ENCODE measurements around the gene NCAM1. TPM values are rescaled to one million over a fixed set of nuclear protein-coding genes. Genes with fewer than 3 reads are reported as not detected.

The NCAM1 gene
- total and polyA plus RNA-seq, 8 donors = 1.2 to 19.6 (median 3.6) TPM

DNA sequence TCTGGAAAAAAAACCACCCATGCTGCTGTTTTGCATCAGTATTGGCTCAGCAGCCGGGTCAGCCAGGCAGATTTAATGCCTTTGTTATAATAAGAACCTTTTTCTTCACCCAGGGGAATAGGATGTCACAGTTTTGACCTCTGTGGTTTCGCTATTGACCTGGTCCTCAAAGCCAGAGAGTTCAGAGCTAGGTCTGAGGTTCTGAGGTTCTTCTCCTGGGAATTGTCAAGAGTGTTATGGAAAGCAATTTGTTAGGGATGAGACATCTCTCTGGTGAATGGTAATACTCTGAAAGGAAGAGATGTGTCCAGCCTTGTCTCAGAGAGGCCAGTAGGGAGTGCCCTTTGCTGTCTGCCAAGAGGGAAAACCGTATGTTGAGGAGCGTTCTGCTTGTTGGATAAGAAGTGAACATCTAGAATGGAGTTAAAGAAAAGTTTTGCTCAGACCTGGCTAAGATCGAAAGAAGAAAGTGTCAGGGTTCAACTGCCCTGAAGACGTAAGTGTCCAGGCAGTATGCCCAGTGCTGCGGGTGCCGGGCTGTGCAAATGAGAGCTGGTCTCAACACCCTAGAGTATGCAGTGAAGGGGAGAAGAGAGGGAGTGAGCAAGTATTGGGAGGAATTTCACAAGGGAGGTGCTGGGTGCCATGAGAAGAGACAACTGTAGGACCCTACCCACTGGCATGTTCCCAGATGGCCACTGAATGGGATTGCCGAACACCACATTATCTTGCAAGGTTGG, 202.2 kb downstream of the NCAM1 start:
- WGBS, 2 donors = 89% methylated on average over 9 of the region's 9 CpGs
- ATAC-seq (peak in 2 of 4 donors; percentile 9 to 36), DNase-seq (no peak), FAIRE-seq (no peak)
- Histone ChIP-seq H3K27ac (no peak overlapping the region), H3K4me1 (peaks cover 8 to 15% (median 14%) of the 10 kb centered on the region in 3 donors), H3K36me3 (no peaks in the 10 kb centered on the region), H3K4me3 (no peak overlapping the region), H3K27me3 (no peaks in the 10 kb centered on the region), H3K9me3 (no peaks in the 10 kb centered on the region)
- intact Hi-C loops (cut with DNase I) = no loop called here
- TF ChIP-seq, protein P1, sequence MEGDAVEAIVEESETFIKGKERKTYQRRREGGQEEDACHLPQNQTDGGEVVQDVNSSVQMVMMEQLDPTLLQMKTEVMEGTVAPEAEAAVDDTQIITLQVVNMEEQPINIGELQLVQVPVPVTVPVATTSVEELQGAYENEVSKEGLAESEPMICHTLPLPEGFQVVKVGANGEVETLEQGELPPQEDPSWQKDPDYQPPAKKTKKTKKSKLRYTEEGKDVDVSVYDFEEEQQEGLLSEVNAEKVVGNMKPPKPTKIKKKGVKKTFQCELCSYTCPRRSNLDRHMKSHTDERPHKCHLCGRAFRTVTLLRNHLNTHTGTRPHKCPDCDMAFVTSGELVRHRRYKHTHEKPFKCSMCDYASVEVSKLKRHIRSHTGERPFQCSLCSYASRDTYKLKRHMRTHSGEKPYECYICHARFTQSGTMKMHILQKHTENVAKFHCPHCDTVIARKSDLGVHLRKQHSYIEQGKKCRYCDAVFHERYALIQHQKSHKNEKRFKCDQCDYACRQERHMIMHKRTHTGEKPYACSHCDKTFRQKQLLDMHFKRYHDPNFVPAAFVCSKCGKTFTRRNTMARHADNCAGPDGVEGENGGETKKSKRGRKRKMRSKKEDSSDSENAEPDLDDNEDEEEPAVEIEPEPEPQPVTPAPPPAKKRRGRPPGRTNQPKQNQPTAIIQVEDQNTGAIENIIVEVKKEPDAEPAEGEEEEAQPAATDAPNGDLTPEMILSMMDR (IDR thresholded peaks at IDR 0.05) = no peak

DNA sequence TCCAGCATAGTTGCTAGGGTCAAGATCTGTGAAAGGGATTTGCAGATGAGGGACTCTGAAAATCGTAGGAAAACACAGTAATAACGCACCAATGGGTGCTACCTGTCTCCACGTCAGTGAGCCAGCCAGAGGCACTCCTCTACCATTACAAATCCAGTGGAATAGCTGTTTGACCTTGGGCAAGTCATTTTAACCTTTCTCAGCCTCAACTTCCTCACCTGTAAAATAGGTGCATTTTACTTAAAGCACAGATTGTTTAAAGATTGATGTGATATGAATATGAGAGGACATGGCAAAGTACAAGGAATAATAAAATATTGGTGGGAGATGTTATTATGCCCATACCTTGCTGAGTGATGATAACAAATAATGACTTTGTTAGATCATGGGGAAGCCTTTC, 205.1 kb downstream of the NCAM1 start:
- no peak for DNase-seq
- TF ChIP-seq, protein P1 (IDR thresholded peaks at IDR 0.05) = no peak
- no peak for ATAC-seq
- intact Hi-C loops (cut with DNase I) = no loop called here
- no peaks in the 10 kb centered on the region for H3K9me3 ChIP-seq
- FAIRE-seq = no peak
- no peaks in the 10 kb centered on the region for H3K36me3 ChIP-seq
- H3K4me1 ChIP-seq = peaks cover 8 to 15% (median 11%) of the 10 kb centered on the region in 3 donors
- no peaks in the 10 kb centered on the region for H3K27me3 ChIP-seq
- WGBS, 2 donors = 85 to 88% methylated on average over 3 of the region's 3 CpGs
- H3K4me3 ChIP-seq = no peak overlapping the region
- no peak overlapping the region for H3K27ac ChIP-seq

DNA sequence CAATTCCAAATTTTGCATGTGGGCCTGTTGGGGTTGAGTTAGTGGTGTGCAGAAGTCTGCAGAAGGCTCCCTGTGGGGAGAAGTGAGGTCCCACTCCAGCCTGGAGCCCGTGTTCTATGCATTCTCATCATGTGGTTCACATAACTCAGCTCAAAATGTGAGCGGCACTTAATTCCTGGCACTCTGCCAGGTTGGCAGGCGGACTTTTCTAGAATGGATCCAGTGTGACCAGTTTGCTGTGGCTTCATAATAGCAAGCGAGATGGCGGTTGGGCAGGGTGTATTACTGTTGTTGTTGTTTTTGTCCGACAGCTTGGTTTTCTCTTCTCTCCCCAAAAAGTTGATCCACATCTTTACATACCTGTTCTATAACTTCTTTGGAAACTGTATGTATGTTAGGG, 206.4 kb downstream of the NCAM1 start:
- TF ChIP-seq, protein P1 (IDR thresholded peaks at IDR 0.05) = no peak
- no peak for FAIRE-seq
- DNase-seq = no peak

DNA sequence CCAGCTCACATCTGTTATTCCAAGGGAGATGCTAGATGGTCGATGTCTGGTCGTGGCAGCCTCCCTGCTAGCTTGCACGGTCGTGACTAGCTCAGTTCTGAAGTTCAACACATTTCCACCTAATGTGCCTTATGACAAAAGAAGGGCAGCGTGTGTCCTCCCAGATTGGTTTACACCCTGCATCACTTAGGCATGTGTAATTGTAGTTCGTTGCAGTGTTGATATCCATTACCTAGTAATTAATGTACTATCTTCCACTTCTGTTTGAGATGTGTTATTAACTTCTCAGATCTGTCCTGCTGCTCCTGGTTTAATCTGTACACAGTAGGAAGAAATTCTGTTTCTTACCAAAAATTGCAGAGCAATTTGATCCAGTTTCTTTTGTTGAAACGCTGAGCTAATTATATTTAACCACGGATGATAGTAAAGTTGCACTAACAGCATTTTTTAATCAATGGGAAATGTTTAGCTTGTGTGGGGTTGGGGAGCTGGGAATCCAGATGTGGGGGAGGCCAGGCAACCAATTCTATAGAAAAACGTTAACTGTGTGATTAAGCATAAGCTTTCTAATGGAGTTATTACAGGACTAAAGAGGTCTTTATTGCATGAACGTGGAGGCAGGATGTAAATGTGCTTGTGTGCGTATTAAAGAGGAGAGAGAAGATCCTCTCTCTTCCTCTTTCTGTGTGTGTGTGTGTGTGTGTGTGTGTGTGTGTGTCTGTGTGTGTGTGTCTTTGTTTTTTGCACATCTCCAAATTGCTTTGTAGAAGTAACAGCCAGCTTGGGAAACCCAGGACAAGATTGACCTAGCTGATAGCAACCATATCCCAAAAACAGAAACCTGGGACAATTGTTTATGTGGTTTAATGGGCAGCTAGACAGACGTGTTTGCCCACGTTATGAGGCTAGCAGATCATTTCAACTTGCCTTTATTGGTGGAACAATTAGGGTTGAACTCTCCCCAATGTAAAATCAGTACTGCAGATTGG, 207.4 kb downstream of the NCAM1 start:
- no peaks in the 10 kb centered on the region for H3K9me3 ChIP-seq

More for the DNA sequence above, 206.4 kb downstream of the NCAM1 start:
- Histone ChIP-seq H3K27me3 (no peaks in the 10 kb centered on the region), H3K9me3 (no peaks in the 10 kb centered on the region), H3K4me3 (no peak overlapping the region), H3K27ac (no peak overlapping the region), H3K4me1 (peaks cover 0 to 2% (median 0%) of the 10 kb centered on the region in 3 donors), H3K36me3 (no peaks in the 10 kb centered on the region)
- ATAC-seq = no peak
- intact Hi-C loops (cut with DNase I) = no loop called here
- whole genome bisulfite sequencing, 2 donors = 56 to 58% methylated on average over 6 of the region's 6 CpGs

More for the DNA sequence above, 207.4 kb downstream of the NCAM1 start:
- no peak for DNase-seq
- Histone ChIP-seq H3K4me3 (no peak overlapping the region), H3K36me3 (no peaks in the 10 kb centered on the region), H3K27ac (no peak overlapping the region), H3K4me1 (no peaks in the 10 kb centered on the region), H3K27me3 (no peaks in the 10 kb centered on the region)
- intact Hi-C loops (cut with DNase I) = no loop called here
- FAIRE-seq = no peak
- TF ChIP-seq, protein P1 (IDR thresholded peaks at IDR 0.05) = no peak
- WGBS, 2 donors = 49 to 53% methylated on average over 13 of the region's 13 CpGs
- ATAC-seq = no peak

All from pancreas (tissue), 10 donors.